Right kidney (tissue), 1 donor: ENCODE results near the gene MORN5.
A peak's percentile ranks its signal among the peaks of the same experiment; 100 is the strongest.

ENCODE experiments used
- DNase-seq: peaks from one replicate; pipeline ENCODE4 v3.0.0-alpha.2; 2016

Gene MORN5

DNA sequence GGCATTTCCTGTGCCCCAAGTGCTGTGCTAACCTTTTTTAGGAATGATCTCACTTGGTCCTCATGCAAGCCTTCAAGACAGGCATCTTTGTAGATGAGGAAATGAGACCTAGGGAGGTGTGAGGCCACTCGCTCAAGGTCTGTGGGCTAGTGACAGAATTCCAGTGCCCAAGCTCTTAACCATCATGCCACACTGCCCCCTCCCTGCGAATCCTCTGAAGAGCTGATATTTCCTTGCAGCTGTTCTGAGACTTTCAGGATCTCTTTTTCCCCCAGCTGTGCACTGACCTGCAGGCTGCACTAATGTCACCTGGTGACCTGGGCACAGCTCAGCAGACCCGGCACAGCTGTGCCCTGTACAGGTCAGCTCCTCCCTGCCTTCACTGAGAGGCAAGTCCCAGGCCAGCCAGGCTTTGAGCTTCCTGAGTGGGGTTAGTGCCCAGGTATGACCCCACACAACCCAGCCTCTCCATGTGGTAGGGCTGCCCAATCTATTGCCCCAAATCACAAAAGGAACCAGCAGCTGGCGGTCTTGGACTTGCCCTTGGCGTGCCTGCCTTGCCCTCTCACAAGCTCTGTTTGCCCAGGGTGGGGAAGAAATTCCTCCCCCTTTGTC lies 32.7 kb downstream of the MORN5 start:
- DNase-seq, result no peak

GRCh38 chr9:122192914-122193525 lies 33.3 kb downstream of the MORN5 start:
- no peak for DNase-seq

GRCh38 chr9:122193651-122194050 lies 33.9 kb downstream of the MORN5 start:
- no peak for DNase-seq

- no peak for DNase-seq
Measured at GRCh38 chr9:122195875-122196274, 36.2 kb downstream of the MORN5 start.

DNA sequence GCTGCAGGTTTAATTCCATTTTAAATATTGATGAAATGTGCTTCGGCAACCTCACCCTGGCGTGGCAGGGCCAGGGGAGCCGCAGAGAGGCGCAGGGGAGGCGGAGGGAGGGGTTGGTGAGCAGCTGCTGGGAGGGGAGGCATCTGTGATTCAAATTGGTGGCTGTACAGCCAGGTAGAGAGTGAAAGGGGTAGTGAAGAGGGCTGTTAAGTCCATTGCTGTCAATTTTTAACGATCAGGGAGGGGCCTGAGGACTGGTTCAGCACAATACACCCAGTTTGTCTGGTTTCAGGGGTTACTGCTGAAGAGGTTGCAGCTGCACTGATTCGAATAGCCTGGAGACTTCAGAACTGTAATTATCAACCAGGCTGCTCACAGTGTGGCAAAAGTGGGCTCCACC lies 37.7 kb downstream of the MORN5 start:
- DNase-seq, result no peak

- peak; percentile 28 for DNase-seq
Measured at GRCh38 chr9:122197882-122198281, 38.2 kb downstream of the MORN5 start.

DNA sequence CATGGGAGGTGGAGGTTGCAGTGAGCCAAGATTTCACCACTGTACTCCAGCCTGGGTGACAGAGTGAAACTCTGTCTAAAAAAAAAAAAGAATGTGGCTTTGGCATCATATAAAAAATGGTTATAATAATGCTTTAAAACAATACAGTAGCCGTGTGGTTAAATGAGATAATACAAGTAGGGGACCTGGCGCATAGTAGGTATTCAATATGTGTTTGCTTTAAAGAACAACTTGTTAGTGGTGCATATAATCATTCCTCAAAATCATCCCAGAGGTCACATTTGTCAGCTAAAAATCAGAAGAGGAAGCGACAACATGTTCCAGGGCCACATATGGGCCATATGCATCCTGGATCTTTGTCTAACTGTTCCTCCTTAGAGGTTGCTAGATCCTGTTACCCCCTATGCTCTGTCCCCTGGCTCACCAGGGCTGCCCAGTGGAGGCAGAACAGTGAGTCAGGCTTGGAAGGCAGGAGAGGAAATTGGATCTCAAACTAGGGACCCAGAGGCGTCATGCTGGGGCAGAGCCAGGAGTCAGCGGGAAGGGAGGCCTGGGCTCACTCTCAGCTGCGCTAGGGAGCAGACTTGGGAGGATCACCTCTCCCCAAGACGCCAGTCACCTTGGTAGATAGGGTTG lies 41.4 kb downstream of the MORN5 start:
- no peak for DNase-seq

- no peak for DNase-seq
Measured at GRCh38 chr9:122201641-122202040, 41.9 kb downstream of the MORN5 start.

- DNase-seq, result no peak
Measured at GRCh38 chr9:122202111-122202510, 42.4 kb downstream of the MORN5 start.

- no peak for DNase-seq
Measured at GRCh38 chr9:122204055-122204454, 44.3 kb downstream of the MORN5 start.

- DNase-seq, result no peak
Measured at GRCh38 chr9:122204491-122204890, 44.8 kb downstream of the MORN5 start.

GRCh38 chr9:122205176-122205575 lies 45.5 kb downstream of the MORN5 start:
- no peak for DNase-seq

- DNase-seq, result no peak
Measured at GRCh38 chr9:122206118-122207046, 46.7 kb downstream of the MORN5 start.

DNA sequence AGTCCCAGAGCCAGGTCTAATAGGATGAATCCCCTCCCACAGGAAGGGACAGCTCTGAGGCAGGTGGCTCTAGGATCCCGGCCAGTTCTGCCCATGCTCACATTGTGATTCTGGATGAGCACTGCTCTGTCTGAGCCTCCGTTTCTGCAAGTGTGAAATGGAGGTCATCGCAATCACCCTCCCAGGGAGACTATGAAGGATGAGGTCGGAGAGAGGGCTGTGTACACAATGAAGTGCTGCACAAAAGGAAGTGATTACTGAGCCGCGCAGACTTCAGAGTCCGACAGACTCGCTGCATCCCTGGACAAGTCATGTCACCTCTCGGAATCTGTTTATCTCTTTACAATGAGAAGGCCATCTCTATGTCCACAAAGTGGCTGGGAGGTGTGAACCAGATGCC lies 47.4 kb downstream of the MORN5 start:
- no peak for DNase-seq

GRCh38 chr9:122209451-122209850 lies 49.7 kb downstream of the MORN5 start:
- no peak for DNase-seq

DNA sequence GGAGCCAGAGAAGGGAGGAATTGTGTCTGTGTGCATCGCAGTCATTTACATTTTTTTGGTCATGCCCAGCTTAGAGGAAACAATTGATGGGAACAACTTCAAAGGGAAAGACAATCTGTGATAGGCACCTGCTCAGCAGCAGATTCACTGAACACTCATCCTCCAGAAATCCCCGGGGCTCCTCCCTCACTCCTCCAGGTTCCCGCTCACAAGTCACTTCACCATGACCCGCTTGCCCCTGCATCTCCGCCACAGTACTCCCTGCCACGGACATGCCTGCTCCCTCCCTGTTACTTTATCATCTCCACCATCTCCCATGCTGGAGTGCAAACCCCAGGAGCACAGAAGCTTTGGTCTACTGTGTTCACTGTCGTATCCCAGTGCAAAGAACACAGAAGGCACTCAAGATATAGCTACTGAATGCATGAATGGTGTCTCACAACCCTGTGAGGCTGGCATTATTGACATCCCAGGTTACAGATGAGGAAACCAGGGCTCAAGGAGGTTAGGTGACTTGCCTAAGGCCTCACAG lies 52.8 kb downstream of the MORN5 start:
- no peak for DNase-seq

DNA sequence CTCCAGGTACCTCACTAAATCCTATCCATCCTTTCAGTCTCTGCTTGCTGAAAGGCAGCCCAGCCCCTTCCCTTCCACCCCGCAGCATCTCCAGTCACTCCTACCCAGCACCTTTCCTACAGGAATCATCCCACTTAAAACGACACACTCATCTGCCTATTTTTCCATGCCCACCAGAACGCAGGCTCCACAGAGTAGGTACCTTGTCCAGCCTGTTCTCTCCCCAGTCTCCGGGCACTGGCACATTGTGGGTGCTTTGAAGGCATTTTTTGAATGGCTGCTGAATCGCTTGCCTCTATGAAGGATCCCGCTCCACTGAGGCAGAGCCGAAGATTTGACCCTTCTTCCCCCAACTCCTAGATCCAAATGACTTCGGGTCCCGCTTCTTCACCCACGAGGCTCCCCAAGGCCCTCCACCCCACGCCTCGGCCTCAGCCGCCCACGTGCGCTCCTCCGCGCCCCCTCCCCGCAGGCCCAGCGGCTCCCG lies 53.4 kb downstream of the MORN5 start:
- DNase-seq, result no peak

DNA sequence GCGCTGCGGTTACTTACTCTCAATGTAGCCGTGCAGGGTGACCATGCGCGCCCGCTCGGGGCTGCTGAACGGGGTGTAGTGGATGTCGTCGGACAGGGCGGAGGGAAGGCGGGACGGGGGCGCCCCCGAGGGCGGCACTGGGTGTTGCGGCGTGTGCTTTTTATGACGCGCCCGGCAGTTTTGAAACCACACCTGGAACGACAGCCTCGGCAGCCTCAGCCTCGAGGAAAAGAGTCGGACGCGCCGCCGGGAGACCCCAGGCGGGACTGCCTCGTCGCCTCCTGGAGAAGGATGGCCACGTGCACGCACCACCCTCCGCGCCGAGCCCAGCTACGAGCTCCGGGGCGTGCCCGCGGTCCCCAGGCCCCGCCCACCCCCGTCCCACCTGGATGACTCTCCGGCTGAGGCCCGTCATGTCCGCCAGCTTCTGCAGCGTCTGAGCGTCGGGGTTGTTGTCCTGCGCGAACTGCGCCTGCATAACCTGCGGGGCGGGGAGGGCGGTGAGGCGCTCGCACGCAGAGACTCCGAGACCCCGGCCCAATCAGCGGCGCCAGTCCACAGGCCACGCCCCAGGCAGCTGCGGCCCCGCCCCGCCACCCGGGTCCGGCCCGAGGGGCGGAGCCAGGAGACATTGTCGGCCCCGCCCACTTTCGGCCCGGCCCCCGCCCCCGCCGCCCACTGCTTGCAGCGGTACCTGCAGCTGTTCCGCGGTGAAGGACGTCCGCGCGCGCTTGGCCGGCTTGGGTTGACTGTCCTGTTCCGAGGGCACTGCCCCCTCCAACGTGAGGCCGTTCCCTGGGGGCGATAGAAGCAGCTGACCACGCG lies 54.1 kb downstream of the MORN5 start:
- DNase-seq, result peak; percentile 66

DNA sequence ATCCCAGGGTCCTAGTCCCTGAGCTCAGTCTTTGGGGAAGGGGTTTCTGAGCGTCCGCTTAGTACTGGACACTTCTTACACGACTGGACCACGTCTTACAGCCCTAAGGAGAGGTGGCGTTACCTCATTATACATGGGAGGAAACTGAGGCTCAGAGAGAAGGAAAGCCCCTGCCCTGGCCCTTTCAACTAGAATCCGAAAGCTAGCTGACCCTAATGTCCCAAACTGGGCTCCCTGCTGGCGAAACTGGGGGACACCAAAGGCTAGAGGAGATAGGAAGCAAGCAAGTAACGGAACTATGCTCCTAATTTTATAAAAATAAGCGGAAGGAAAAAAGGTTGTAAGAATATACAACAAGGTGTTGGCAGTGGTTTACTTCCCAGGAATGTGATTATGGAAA lies 54.8 kb downstream of the MORN5 start:
- DNase-seq, result no peak

- DNase-seq, result no peak
Measured at GRCh38 chr9:122215663-122216062, 56.0 kb downstream of the MORN5 start.

- DNase-seq, result no peak
Measured at GRCh38 chr9:122216138-122216797, 56.6 kb downstream of the MORN5 start.
